LNCaP clone FGC (cell line): ENCODE results near the gene GCNT2.
A peak's percentile ranks its signal among the peaks of the same experiment; 100 is the strongest.
"Not testable (repeated sequence)": the region's sequence is repeated elsewhere in the genome, so short reads cannot be mapped to it uniquely, and the experiment has no call there.

Source experiments
- DNase-seq: peaks from one replicate; pipeline ENCODE4 v3.0.0-alpha.2; 2011; ENCODE audit warnings: low read depth
- H3K4me3 ChIP-seq: 2 replicates; pipeline ENCODE4 v1.5.1; 2011; ENCODE audit warnings: mild to moderate bottlenecking, low read depth, low read length, control low read depth
- TF ChIP-seq, protein P1 (sequence below): IDR thresholded peaks from 2 replicates; pipeline ENCODE4 v1.5.1; 2012; ENCODE audit warnings: mild to moderate bottlenecking; ENCODE audit not compliant: control insufficient read depth, insufficient read depth; ENCODE audit errors: extremely low read depth

The GCNT2 gene

GRCh38 chr6:10484912-10485311 is 36.2 kb upstream of the GCNT2 start:
- TF ChIP-seq, protein P1, sequence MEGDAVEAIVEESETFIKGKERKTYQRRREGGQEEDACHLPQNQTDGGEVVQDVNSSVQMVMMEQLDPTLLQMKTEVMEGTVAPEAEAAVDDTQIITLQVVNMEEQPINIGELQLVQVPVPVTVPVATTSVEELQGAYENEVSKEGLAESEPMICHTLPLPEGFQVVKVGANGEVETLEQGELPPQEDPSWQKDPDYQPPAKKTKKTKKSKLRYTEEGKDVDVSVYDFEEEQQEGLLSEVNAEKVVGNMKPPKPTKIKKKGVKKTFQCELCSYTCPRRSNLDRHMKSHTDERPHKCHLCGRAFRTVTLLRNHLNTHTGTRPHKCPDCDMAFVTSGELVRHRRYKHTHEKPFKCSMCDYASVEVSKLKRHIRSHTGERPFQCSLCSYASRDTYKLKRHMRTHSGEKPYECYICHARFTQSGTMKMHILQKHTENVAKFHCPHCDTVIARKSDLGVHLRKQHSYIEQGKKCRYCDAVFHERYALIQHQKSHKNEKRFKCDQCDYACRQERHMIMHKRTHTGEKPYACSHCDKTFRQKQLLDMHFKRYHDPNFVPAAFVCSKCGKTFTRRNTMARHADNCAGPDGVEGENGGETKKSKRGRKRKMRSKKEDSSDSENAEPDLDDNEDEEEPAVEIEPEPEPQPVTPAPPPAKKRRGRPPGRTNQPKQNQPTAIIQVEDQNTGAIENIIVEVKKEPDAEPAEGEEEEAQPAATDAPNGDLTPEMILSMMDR: no peak
- peak; percentile 42 for DNase-seq
- no peak overlapping the region for H3K4me3 ChIP-seq

- TF ChIP-seq, protein P1: no peak
- H3K4me3 ChIP-seq: no peak overlapping the region
- DNase-seq: peak; percentile 51
Observed at GRCh38 chr6:10485406-10485805, 35.7 kb upstream of the GCNT2 start.

GRCh38 chr6:10486215-10486614 is 34.9 kb upstream of the GCNT2 start:
- no peak overlapping the region for H3K4me3 ChIP-seq
- TF ChIP-seq, protein P1: no peak
- DNase-seq: no peak

- H3K4me3 ChIP-seq, DNase-seq: not testable (repeated sequence)
Observed at GRCh38 chr6:10486944-10487588, 34.1 kb upstream of the GCNT2 start.

DNA sequence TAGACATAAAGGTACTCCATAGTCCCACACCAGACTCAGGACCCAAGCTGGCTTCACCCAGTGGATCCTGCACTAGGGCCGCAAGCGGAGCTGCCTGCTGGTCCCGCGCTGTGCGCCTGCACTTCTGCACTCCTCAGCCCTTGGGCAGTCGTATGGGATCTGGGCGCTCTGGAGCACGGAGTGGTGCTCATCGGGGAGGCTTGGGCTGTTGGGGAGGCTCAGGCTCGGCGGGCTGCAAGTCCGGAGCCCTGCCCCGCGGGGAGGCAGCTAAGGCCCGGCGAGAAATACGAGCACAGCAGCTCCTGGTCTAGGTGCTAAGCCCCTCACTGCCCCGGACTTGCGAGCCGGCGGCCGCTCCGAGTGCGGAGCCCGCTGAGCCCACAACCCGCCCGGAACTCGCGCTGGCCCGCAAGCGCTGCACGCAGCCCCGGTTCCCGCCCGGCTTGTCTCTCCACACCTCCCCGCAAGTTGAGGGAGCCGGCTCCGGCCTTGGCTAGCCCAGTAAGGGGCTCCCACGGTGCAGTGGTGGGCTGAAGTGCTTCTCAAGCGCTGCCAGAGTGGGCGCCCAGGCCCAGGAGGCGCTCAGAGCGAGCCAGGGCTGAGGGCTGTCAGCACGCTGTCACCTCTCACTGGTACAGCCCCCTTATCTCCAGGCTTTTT is 33.4 kb upstream of the GCNT2 start:
- DNase-seq: no peak
- TF ChIP-seq, protein P1: no peak
- no peak overlapping the region for H3K4me3 ChIP-seq

GRCh38 chr6:10491463-10491862 is 29.7 kb upstream of the GCNT2 start:
- TF ChIP-seq, protein P1: no peak
- no peak for DNase-seq
- H3K4me3 ChIP-seq: no peak overlapping the region

DNA sequence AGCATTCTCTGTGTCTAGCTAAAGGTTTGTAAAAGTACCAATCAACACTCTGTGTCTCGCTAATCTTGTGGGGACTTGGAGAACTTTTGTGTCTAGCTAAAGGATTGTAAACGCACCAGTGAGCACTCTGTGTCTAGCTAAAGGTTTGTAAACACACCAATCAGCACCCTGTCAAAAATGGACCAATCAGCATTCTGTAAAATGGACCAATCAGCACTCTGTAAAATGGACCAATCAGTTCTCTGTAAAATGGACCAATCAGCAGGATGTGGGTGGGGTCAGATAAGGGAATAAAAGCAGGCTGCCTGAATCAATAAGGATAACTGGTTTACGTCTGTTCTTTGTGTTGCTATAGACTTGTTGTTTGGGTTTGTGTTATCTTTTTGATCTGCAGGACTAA is 29.2 kb upstream of the GCNT2 start:
- H3K4me3 ChIP-seq, DNase-seq: not testable (repeated sequence)

DNA sequence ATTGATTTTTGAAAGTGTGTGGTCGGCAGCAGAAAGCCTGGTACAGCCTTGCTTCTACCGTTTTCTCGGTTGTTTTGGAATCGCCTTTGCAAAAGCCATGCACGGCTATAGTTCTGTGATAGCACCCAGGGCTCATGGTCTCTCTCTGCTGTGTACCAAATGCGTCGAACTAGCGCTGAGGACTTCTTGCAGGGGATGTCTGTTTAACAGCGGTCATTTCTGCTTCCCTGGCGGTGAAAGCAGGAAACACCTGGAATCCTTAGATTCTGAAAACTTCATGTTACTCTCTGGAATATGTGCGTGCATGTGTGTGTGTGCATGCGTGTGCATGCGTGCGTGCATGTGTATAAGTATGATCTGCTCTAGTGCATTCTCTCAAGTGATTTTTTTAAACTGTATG is 26.1 kb upstream of the GCNT2 start:
- DNase-seq: no peak
- H3K4me3 ChIP-seq: no peak overlapping the region
- TF ChIP-seq, protein P1: no peak
